Metanephros (tissue), 1 donor: ENCODE data around the gene DHDDS. TPM values are rescaled to one million over a fixed set of nuclear protein-coding genes. Genes with fewer than 3 reads are reported as not detected.

Source experiments
- total RNA-seq: library from RNA; depleted of rRNA; stranded (reverse); fragments of >200 nt; gene quantifications from one replicate; pipeline ENCODE4 v1.2.3, GENCODE V29; 2014

Gene DHDDS, protein sequence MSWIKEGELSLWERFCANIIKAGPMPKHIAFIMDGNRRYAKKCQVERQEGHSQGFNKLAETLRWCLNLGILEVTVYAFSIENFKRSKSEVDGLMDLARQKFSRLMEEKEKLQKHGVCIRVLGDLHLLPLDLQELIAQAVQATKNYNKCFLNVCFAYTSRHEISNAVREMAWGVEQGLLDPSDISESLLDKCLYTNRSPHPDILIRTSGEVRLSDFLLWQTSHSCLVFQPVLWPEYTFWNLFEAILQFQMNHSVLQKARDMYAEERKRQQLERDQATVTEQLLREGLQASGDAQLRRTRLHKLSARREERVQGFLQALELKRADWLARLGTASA
- 25.5 TPM for total RNA-seq

GRCh38 chr1:26431979-26432695 lies at the start of gene DHDDS:
DHDDS (plus strand) TSS chr1:26432321; CDS start chr1:26432946, 625 bp downstream.

DNA sequence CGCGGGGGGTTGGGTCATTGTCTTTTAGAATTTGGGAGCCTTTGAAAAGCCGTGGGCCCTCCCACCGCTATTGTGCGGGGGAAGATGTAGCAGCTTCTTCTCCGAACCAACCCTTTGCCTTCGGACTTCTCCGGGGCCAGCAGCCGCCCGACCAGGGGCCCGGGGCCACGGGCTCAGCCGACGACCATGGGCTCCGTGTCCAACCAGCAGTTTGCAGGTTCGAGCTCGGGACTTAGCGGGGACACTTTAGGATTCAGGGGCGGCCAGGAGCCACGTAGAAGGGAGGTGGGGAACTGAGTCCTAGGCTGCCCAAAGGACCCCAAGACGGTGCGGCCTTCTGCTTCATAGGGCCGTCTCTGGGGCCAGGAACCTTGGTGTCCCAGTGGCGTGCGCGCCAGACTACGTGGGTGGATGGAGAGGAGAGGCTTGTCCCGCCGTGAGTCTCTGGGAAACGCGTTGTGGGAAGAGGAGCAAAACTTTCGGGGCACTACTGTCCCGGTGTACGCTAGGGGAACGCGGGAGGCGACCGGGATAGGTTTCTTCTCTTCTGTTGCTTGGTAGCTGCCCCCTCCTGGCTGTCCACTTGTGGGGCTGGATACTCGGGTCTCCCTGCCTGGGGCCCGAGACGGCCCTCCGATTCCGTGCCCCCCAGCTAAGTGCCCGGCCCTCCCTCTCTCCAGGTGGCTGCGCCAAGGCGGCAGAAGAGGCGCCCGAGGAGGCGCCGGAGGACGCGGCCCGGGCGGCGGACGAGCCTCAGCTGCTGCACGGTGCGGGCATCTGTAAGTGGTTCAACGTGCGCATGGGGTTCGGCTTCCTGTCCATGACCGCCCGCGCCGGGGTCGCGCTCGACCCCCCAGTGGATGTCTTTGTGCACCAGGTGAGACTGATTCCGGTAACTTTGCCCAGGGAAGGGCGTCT lies 21.2 kb upstream of the DHDDS start, which contains the start of gene LIN28A:
Gene LIN28A, plus strand, starts transcription at position 112 of the 918 bp plus-strand sequence. Its CDS starts 75 bp downstream, at position 187.

GRCh38 chr1:26472320-26472900 lies 40.3 kb downstream of the DHDDS start, which contains the start of gene HMGN2:
HMGN2 (plus strand) TSS chr1:26472440; CDS start chr1:26472613, 173 bp downstream.

Other genes starting within 250 kb of the DHDDS start
- not detected for gene CATSPER4, start 241.7 kb upstream of the DHDDS start, total RNA-seq
- 17.0 TPM for gene CEP85, start 198.1 kb upstream of the DHDDS start, total RNA-seq
- gene SH3BGRL3, start 152.2 kb upstream of the DHDDS start, total RNA-seq = 20.8 TPM
- gene UBXN11, start 125.7 kb upstream of the DHDDS start, total RNA-seq = 19.4 TPM
- gene CD52, start 114.4 kb upstream of the DHDDS start, total RNA-seq = 7.6 TPM
- 0.29 TPM for gene CRYBG2, start 78.2 kb upstream of the DHDDS start, total RNA-seq
- gene ZNF683, start 59.6 kb upstream of the DHDDS start, total RNA-seq = not detected
- not detected for gene LIN28A, start 21.5 kb upstream of the DHDDS start, total RNA-seq
- gene HMGN2, start 40.1 kb downstream of the DHDDS start, total RNA-seq = 282 TPM
- gene RPS6KA1, start 97.4 kb downstream of the DHDDS start, total RNA-seq = 32.4 TPM